ENCODE data around the gene B4GALT2.

- no peak for TF ChIP-seq CTCF (IDR thresholded peaks at IDR 0.05; ENCODE audit: insufficient read depth, low read length, poor library complexity, severe bottlenecking)
- no peak for TF ChIP-seq EZH2phosphoT487 (conservative IDR thresholded peaks at IDR 0.05; ENCODE audit: low read length)
These were observed 2.1 kb downstream of the B4GALT2 start for GRCh38 chr1:43981135-43981491.
